Neutrophil (primary cell): Measurements from ENCODE around the gene TGFB2.

Experiments used
- H3K27ac ChIP-seq: fragments of 200-600 bp; sonication (generic); 2 replicates; pipeline ENCODE4 v1.5.1; 2016; ENCODE audit warnings: mild to moderate bottlenecking, moderate library complexity
- H3K27me3 ChIP-seq: fragments of 200-600 bp; sonication (generic); 2 replicates; pipeline ENCODE4 v1.6.0; 2016; ENCODE audit warnings: mild to moderate bottlenecking
- H3K36me3 ChIP-seq: fragments of 200-600 bp; sonication (generic); 2 replicates; pipeline ENCODE4 v1.5.1; 2017
- H3K4me1 ChIP-seq, 2 experiments: fragments of 200-600 bp in 1 of 2; sonication (generic) in 1 of 2; 1 replicate in 1 of 2; 2 replicates in 1 of 2; pipeline versions ENCODE4 v1.5.1 to v1.6.1; 2013 to 2016; ENCODE audit warnings: low read depth in 1 of 2, low read length in 1 of 2, mild to moderate bottlenecking in 1 of 2, moderate library complexity in 1 of 2; ENCODE audit not compliant: control insufficient read depth in 1 of 2, insufficient read depth in 1 of 2
- H3K4me3 ChIP-seq, 2 experiments: fragments of 200-600 bp in 1 of 2; sonication (generic) in 1 of 2; 1 replicate in 1 of 2; 2 replicates in 1 of 2; pipeline ENCODE4 v1.5.1; 2013 to 2016; ENCODE audit warnings: low read depth in 1 of 2, low read length in 1 of 2, mild to moderate bottlenecking in 1 of 2, moderate library complexity in 1 of 2
- H3K9me3 ChIP-seq: fragments of 200-600 bp; sonication (generic); 2 replicates; pipeline ENCODE4 v1.5.1; 2016
- CTCF ChIP-seq: fragments of 200-600 bp; sonication (generic); IDR thresholded peaks from 2 replicates; pipeline ENCODE4 v1.5.1; 2016; ENCODE audit warnings: antibody characterized with exemption

The TGFB2 gene

DNA sequence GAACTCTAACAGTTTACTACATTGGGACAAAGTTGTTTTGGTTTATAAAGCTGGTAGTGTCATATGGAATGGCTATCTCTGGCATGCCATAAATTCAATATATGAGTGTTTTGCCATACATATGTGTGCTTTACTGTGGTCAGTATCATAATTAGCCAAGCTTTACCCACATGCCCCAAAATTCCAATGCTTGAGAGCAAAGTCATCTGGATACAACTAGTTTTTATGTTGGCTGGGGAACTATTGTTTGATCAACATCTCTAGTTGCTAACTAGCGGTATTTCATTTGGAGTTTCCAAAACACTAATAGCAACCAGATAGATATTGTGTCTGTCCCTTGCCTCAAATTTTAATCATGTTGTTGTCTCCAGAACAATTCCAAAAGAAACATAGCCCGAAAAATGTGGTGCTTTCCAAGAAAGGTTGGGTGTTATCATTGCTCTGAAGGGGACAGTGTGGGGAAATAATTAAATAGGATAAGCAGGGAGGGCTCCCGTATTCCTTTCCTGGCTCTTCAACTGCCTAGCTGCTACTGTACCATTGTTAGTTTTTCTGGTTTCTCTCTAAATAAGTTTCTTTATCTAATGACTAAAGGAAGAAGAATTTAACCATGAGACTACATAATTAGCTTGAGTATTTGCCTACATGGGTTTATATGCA lies 136.1 kb downstream of the TGFB2 start:
- Histone ChIP-seq H3K9me3 (no peaks in the 10 kb centered on the region), H3K4me3 (no peak overlapping the region), H3K4me1 (no peaks in the 10 kb centered on the region), H3K36me3 (no peaks in the 10 kb centered on the region), H3K27me3 (no peaks in the 10 kb centered on the region), H3K27ac (no peak overlapping the region)
- TF ChIP-seq CTCF = no peak

- Histone ChIP-seq H3K36me3 (no peaks in the 10 kb centered on the region), H3K4me1 (no peaks in the 10 kb centered on the region), H3K9me3 (no peaks in the 10 kb centered on the region), H3K4me3 (no peak overlapping the region), H3K27ac (no peak overlapping the region), H3K27me3 (no peaks in the 10 kb centered on the region)
- TF ChIP-seq CTCF = no peak
Observed at GRCh38 chr1:218482683-218483082, 137.5 kb downstream of the TGFB2 start.

- no peaks in the 10 kb centered on the region for H3K36me3 ChIP-seq
- no peaks in the 10 kb centered on the region for H3K4me1 ChIP-seq
- H3K4me3 ChIP-seq = no peak overlapping the region
- no peak overlapping the region for H3K27ac ChIP-seq
- no peaks in the 10 kb centered on the region for H3K9me3 ChIP-seq
- TF ChIP-seq CTCF = no peak
- H3K27me3 ChIP-seq = no peaks in the 10 kb centered on the region
Observed at GRCh38 chr1:218485241-218485928, 140.2 kb downstream of the TGFB2 start.

GRCh38 chr1:218488531-218488930 lies 143.4 kb downstream of the TGFB2 start:
- Histone ChIP-seq H3K27me3 (no peaks in the 10 kb centered on the region), H3K36me3 (no peaks in the 10 kb centered on the region), H3K27ac (no peak overlapping the region), H3K9me3 (no peaks in the 10 kb centered on the region), H3K4me1 (no peaks in the 10 kb centered on the region), H3K4me3 (no peak overlapping the region)
- no peak for TF ChIP-seq CTCF

DNA sequence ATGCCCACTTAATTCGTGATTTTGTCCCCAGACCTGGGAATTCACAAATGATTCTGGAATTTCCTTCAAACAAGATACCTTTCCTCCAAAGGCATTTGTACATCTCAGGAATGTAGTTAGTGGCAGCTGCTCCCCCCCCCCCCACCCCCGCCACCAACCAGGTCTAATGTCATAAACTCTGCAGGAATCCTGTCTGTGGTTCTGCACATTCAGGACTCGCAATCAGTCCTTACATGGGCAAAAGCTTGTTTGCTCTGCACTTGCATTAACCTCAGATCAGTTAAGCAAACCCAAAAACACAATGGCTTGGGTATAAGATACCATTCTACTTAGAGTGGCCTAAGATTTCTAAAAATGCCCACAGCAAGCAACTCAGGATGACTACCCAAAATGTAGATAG lies 143.8 kb downstream of the TGFB2 start:
- Histone ChIP-seq H3K9me3 (no peaks in the 10 kb centered on the region), H3K36me3 (no peaks in the 10 kb centered on the region), H3K27me3 (no peaks in the 10 kb centered on the region), H3K4me1 (no peaks in the 10 kb centered on the region), H3K4me3 (no peak overlapping the region), H3K27ac (no peak overlapping the region)
- TF ChIP-seq CTCF = no peak
